HL-60 (cell line): ENCODE data around the gene TM6SF1.

ENCODE experiments used
- CTCF ChIP-seq: IDR thresholded peaks from one replicate; pipeline ENCODE4 v1.5.1; 2011; ENCODE audit warnings: low read length, control low read depth, inconsistent platforms; ENCODE audit not compliant: insufficient read depth
- GABPA ChIP-seq: IDR thresholded peaks from 2 replicates; pipeline ENCODE4 v1.6.1; 2012; ENCODE audit warnings: low read depth
- POLR2AphosphoS5 ChIP-seq: IDR thresholded peaks from 2 replicates; pipeline ENCODE4 v1.6.1; 2012; ENCODE audit warnings: low read depth

DNA sequence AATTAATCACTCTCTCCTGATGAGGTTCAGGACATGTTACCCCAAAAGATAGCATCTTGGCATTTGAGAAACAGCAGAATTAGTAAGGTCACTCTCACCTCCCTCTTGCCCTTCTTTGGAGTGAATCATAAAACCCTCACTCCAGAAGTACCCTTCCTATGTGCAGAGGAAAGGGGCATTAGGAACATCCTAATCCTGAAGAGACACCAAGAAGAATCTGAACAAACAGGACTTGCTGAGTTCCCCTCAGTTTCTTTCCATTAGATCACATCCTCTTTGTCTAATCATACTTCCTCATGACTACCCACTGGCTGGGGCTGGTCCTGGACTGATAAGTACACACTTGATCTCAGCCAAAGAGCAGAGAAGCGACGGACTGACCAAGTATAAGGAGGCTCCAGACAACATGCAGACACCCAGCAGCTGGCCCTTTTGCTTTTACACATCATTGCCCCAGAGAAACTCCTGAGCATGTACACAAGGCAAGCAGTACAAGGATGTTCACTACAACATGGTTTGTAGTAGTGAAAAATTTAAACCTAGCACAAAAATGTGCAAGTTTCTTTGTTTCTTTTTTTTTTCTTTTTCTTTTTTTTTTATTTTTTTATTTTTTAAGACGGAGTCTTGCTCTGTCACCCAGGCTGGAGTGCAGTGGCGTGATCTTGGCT, 15.0 kb upstream of the TM6SF1 start:
- TF ChIP-seq CTCF: no peak
- TF ChIP-seq GABPA: no peak; the same call in 1 of the 2 replicates
- TF ChIP-seq POLR2AphosphoS5: no peak; the same call in 1 of the 2 replicates
